GM19240 (cell line): ENCODE measurements around the gene CACNA1C.

Experiments
- DNase-seq: peaks from one replicate; pipeline ENCODE4 v3.0.0; 2011; ENCODE audit warnings: low spot score; ENCODE audit not compliant: insufficient read length

CACNA1C gene

GRCh38 chr12:2614341-2614740, 561.6 kb downstream of the CACNA1C start:
- no peak for DNase-seq

GRCh38 chr12:2615665-2616402, 563.0 kb downstream of the CACNA1C start:
- DNase-seq, result no peak

- DNase-seq, result no peak
These were observed 564.0 kb downstream of the CACNA1C start for GRCh38 chr12:2616763-2617162.

- DNase-seq, result no peak
These were observed 564.6 kb downstream of the CACNA1C start for GRCh38 chr12:2617365-2617764.

- no peak for DNase-seq
These were observed 565.7 kb downstream of the CACNA1C start for GRCh38 chr12:2618291-2618995.

- no peak for DNase-seq
These were observed 566.3 kb downstream of the CACNA1C start for GRCh38 chr12:2619136-2619535.

GRCh38 chr12:2622460-2622859, 569.7 kb downstream of the CACNA1C start:
- no peak for DNase-seq

GRCh38 chr12:2623472-2623871, 570.7 kb downstream of the CACNA1C start:
- DNase-seq, result no peak

GRCh38 chr12:2624543-2625288, 571.9 kb downstream of the CACNA1C start:
- no peak for DNase-seq

- no peak for DNase-seq
These were observed 572.5 kb downstream of the CACNA1C start for GRCh38 chr12:2625289-2625612.

GRCh38 chr12:2627076-2627834, 574.5 kb downstream of the CACNA1C start:
- DNase-seq, result no peak

GRCh38 chr12:2627835-2628191, 575.0 kb downstream of the CACNA1C start:
- no peak for DNase-seq

- DNase-seq, result no peak
These were observed 575.6 kb downstream of the CACNA1C start for GRCh38 chr12:2628401-2628800.

GRCh38 chr12:2629051-2629450, 576.3 kb downstream of the CACNA1C start:
- DNase-seq, result no peak

GRCh38 chr12:2631653-2632350, 579.0 kb downstream of the CACNA1C start:
- DNase-seq, result no peak

- DNase-seq, result no peak
These were observed 580.5 kb downstream of the CACNA1C start for GRCh38 chr12:2633176-2633824.

GRCh38 chr12:2633825-2634200, 581.0 kb downstream of the CACNA1C start:
- DNase-seq, result no peak

GRCh38 chr12:2634471-2634870, 581.7 kb downstream of the CACNA1C start:
- DNase-seq, result no peak

GRCh38 chr12:2636741-2637340, 584.1 kb downstream of the CACNA1C start:
- DNase-seq, result no peak

GRCh38 chr12:2637371-2637770, 584.6 kb downstream of the CACNA1C start:
- no peak for DNase-seq
